ENCODE results near the gene SYT12.
A peak's percentile ranks its signal among the peaks of the same experiment; 100 is the strongest.

SYT12 gene

DNA sequence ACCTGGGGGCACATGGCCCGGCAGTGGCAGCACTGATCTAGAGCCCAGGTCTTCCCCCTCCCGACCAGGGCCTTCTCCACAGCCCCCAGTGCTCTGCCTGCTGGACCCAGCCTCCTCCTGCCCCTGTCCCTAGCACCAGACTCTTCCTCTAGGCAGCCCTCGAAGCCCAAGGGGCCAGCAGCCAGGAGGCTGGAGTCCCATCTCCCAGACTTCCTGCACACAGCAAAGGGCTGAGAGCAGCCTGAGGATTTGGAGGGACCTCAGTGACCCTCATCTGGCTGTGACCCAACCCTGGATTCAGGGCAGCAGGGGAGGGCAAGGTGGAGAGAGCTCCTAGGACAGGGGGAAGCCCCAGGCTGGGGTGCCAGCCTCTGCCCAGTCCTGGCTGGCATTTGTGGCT lies 36.7 kb downstream of the SYT12 start:
- no peak for DNase-seq (ENCODE audit: low read depth)
- no peak overlapping the region for H3K4me3 ChIP-seq (ENCODE audit: low read depth, low read length)
- TF ChIP-seq, protein P1, sequence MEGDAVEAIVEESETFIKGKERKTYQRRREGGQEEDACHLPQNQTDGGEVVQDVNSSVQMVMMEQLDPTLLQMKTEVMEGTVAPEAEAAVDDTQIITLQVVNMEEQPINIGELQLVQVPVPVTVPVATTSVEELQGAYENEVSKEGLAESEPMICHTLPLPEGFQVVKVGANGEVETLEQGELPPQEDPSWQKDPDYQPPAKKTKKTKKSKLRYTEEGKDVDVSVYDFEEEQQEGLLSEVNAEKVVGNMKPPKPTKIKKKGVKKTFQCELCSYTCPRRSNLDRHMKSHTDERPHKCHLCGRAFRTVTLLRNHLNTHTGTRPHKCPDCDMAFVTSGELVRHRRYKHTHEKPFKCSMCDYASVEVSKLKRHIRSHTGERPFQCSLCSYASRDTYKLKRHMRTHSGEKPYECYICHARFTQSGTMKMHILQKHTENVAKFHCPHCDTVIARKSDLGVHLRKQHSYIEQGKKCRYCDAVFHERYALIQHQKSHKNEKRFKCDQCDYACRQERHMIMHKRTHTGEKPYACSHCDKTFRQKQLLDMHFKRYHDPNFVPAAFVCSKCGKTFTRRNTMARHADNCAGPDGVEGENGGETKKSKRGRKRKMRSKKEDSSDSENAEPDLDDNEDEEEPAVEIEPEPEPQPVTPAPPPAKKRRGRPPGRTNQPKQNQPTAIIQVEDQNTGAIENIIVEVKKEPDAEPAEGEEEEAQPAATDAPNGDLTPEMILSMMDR (IDR thresholded peaks at IDR 0.05; ENCODE audit: insufficient read depth, low read depth, low read length, missing control alignments), result no peak

DNA sequence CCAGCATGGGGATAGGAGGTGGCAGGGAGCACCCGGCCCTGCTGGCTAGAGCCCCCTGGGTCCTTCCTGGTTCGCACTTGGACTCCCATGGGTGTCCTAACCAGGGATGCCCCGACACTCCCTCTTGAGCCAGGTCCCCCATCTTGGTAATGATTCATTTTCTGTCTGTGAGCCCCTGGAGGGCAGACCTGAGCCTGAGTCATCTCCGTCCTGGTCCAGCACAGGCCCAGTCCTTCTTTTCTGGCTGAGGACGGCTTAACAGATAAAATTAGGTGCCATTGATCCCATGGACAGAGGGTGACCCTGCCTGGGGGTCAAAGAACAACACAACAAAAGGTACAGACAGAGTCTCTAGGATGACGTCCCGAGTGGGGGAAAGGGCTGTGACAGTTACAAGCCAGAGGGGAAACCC lies 37.2 kb downstream of the SYT12 start:
- TF ChIP-seq, protein P1 (IDR thresholded peaks at IDR 0.05; ENCODE audit: insufficient read depth, low read depth, low read length, missing control alignments), result no peak
- DNase-seq (ENCODE audit: low read depth), result no peak
- H3K4me3 ChIP-seq (ENCODE audit: low read depth, low read length), result no peak overlapping the region

DNA sequence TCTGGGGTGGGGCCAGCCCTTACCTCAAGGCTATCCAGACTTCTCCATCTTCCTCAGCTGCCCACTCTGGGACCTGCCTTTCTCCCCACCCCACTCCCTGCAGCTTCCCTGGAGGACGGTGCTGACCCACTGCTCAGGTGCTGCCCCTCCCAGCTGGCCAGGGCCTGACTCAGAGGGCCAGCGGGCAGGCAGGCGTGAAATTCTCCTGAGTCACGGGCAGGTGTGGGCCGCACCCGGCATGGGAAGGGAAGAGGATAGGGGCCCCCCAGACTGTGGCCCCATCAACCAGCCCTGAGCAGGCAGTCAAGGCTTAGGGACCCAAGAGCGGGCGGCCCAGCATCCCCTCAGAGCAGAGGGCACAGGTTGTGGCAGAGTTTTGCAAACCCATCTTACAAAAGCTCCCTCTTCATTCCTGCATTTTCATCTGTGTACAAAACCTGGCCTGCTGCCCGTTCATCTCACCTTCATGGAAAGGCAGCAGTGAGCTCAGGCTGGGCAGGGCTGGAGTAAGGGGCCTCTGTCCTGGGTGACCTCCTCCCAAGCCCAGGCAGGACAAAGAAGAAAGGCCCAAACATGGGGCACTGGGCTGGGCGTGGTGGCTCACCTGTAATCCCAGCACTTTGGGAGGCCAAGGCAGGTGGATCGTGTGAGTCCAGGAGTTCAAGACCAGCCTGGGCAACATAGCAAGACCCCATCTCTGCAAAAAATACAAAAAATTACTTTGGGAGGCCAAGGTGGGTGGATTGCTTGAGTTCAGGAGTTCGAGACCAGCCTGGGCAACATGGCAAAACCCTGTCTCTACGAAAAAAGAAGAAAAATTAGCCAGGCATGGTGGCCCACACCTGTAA lies 39.8 kb downstream of the SYT12 start:
- H3K4me3 ChIP-seq (ENCODE audit: low read depth, low read length), result no peak overlapping the region
- no peak for DNase-seq (ENCODE audit: low read depth)
- TF ChIP-seq, protein P1 (IDR thresholded peaks at IDR 0.05; ENCODE audit: insufficient read depth, low read depth, low read length, missing control alignments), result no peak

DNA sequence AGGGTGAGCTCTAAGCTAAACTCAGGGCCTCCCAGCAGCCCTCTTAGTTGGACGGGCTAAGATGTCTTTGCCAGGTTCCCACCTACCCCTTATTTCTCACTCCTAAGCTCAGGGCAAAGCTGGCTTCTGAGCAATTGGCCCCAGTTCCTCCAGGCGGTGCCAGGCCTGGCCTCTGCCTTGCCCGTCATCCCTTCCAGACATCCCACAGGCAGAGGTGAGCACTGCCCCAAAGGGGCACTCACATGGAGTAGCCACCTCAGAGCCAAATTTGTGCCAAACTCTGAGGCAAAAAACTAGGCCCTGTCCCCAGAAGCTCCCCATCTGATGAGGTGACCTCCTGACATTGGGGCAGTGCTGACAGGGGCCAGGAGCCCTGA lies 43.4 kb downstream of the SYT12 start:
- DNase-seq (ENCODE audit: low read depth), result no peak
- H3K4me3 ChIP-seq (ENCODE audit: low read depth, low read length), result no peak overlapping the region
- TF ChIP-seq, protein P1 (IDR thresholded peaks at IDR 0.05; ENCODE audit: insufficient read depth, low read depth, low read length, missing control alignments), result no peak

DNA sequence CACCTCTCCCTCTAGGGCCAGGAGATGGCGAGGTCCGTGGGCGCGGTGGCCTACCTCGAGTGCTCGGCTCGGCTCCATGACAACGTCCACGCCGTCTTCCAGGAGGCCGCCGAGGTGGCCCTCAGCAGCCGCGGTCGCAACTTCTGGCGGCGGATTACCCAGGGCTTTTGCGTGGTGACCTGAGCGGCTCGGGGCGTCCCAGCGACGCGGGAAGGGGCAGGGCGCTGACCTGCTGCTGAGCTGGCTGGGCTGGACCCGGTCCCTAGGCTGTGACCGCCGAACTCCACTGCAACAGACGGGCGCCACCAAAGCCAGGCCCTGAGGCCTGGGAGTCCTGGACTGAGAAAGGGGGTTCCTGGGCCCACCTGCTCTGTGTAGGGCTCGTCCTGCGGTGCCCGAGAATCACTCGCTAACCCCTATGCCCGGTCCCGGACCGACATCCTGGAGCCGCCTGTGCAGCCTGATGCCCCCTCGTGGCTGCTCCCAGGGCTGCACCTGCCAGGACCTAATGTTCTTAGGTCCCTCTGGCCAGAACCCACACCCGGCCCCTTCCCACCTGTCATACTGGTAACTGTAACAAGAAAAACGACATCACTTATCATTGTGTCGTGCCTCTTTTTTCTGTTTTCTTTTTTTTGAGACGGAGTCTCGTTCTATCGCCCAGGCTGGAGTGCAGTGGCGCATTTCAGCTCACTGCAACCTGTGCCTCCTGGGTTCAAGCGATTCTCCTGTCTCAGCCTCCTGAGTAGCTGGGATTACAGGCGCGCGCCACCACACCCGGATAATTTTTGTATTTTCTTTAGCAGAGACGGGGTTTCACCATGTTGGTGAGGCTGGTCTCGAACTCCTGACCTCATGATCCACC lies 48.7 kb downstream of the SYT12 start:
- TF ChIP-seq, protein P1 (IDR thresholded peaks at IDR 0.05; ENCODE audit: insufficient read depth, low read depth, low read length, missing control alignments), result peak; percentile 89
- peak; percentile 82 for DNase-seq (ENCODE audit: low read depth)
- no peak overlapping the region for H3K4me3 ChIP-seq (ENCODE audit: low read depth, low read length)

DNA sequence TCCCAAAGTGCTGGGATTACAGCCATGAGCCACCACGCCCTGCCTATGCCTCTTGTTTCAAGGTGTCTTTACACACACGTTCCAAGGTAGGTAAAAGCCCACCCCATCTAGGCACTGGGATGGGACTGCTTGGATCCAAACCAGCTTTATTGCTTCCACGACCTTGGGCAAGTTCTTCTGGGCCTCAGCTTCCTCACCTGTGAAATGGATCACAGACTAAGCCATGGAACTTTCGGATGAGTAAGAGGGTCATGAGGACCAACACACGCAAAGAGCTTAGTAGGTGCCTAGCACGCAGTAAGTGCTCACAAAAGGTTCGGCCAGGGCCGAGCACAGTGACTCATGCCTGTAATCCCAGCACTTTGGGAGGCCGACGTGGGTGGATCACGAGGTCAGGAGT lies 49.4 kb downstream of the SYT12 start:
- DNase-seq (ENCODE audit: low read depth), result no peak
- H3K4me3 ChIP-seq (ENCODE audit: low read depth, low read length), result no peak overlapping the region
- TF ChIP-seq, protein P1 (IDR thresholded peaks at IDR 0.05; ENCODE audit: insufficient read depth, low read depth, low read length, missing control alignments), result no peak

All from GM12865 (cell line).